Cardiac fibroblast (primary cell): ENCODE results near the gene MT4.

Experiments used
- DNase-seq, 2 donors: peaks; one replicate each; pipeline versions ENCODE4 v3.0.0 to v3.0.0-alpha.2; 2010; ENCODE audit warnings: low read depth in 2 of 2
- H3K4me3 ChIP-seq, 2 donors: replicated peaks in 1 of 2; 1 replicate in 1 of 2; 2 replicates in 1 of 2; pipeline ENCODE4 v1.5.1; 2011; ENCODE audit warnings: low read depth in 2 of 2, low read length in 2 of 2, mild to moderate bottlenecking in 2 of 2, moderate library complexity in 1 of 2
- TF ChIP-seq, protein P1 (sequence below): IDR thresholded peaks from one replicate; pipeline ENCODE4 v1.5.1; 2011; ENCODE audit warnings: low read depth, mild to moderate bottlenecking, low read length, inconsistent platforms

Gene MT4

GRCh38 chr16:56547120-56547948 lies 17.5 kb upstream of the MT4 start:
- peak; percentile 30 to 60 for DNase-seq
- TF ChIP-seq, protein P1, sequence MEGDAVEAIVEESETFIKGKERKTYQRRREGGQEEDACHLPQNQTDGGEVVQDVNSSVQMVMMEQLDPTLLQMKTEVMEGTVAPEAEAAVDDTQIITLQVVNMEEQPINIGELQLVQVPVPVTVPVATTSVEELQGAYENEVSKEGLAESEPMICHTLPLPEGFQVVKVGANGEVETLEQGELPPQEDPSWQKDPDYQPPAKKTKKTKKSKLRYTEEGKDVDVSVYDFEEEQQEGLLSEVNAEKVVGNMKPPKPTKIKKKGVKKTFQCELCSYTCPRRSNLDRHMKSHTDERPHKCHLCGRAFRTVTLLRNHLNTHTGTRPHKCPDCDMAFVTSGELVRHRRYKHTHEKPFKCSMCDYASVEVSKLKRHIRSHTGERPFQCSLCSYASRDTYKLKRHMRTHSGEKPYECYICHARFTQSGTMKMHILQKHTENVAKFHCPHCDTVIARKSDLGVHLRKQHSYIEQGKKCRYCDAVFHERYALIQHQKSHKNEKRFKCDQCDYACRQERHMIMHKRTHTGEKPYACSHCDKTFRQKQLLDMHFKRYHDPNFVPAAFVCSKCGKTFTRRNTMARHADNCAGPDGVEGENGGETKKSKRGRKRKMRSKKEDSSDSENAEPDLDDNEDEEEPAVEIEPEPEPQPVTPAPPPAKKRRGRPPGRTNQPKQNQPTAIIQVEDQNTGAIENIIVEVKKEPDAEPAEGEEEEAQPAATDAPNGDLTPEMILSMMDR = no peak
- H3K4me3 ChIP-seq = no peak overlapping the region

- TF ChIP-seq, protein P1 = no peak
- DNase-seq = peak; percentile 10 to 15
- H3K4me3 ChIP-seq = no peak overlapping the region
Observed at GRCh38 chr16:56547949-56548567, 16.8 kb upstream of the MT4 start.

DNA sequence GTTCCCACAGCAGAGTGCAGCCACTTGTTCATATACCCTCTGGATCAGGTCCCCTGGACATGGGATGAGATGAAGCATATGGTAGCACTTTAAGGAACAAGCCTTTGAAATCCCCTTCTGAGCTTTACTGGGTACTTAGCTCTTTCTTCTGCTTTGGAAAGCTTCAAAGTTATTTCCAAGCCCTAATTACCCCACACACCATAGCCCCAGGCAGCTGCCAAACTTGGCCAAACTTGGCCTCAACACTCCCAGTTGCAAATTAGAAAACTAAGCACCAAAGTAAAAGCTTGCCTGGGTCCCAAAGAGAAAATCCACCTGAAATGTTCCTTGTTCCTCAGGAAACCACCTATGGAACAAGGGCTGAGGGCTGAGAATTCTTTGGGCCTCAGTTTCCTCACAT lies 15.7 kb upstream of the MT4 start:
- TF ChIP-seq, protein P1 = no peak
- H3K4me3 ChIP-seq = no peak overlapping the region
- DNase-seq = no peak

GRCh38 chr16:56549744-56550385 lies 15.0 kb upstream of the MT4 start:
- no peak overlapping the region for H3K4me3 ChIP-seq
- TF ChIP-seq, protein P1 = no peak
- DNase-seq = peak in 1 of 2 donors; percentile 37

GRCh38 chr16:56551796-56552738 lies 12.8 kb upstream of the MT4 start:
- no peak for DNase-seq
- TF ChIP-seq, protein P1 = no peak
- no peak overlapping the region for H3K4me3 ChIP-seq

DNA sequence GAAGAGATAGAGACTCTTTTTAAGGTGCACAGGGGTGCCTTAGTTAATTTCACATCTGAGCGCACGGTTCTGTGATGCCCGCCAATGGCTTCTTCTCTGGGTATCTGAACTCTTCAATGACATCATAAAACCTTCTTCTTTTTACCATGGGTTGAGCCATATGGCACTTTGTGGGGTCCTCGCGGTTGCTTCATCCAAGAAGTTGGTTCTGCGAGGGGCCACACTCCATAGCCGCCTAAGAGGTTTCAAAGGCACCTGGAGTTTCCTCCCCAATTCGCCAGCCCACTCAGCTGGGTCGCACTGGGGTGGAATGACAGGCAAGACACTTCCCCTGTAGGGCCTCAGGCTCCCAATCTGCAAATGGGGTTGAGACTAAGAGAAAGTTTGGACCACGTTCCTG lies 10.4 kb upstream of the MT4 start:
- no peak overlapping the region for H3K4me3 ChIP-seq
- DNase-seq = no peak
- TF ChIP-seq, protein P1 = no peak
